ENCODE results near the gene DNAH5. TPM values are rescaled to one million over a fixed set of nuclear protein-coding genes. Genes with fewer than 3 reads are reported as not detected.

The DNAH5 gene
- total and polyA plus RNA-seq, 2 donors (not counting 1 experiment from before 2014, with no cell fraction given) = not detected

DNA sequence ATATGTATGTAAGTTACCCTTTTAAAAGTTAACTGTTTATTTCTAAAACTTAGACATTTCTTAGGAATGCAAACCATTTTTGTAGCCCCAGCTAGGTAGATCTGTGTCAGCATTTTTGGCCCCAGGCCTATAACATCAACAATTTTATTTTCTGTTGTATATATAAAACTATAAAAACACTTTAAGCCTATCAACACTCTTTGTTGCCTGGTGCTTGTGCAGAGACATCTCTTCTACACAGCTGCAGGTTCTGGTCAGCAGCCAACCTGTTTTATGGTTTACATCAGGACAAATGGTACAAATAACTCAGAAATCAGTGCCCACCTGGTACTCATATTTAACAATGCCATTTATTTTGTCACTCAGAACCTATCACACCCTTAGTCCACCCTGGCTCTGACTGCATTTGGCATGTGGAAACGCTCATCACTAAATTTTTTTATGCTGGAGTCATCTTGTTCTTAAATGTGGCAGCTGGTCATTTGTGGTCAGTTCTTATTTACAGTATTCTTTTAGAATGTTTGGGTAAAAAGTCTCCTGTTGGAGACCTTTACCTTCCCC, 173.4 kb downstream of the DNAH5 start:
- intact Hi-C loops (cut with micrococcal nuclease) = no loop called here
- Mint-ChIP-seq H3K4me1 (no peaks in the 10 kb centered on the region), H3K27me3 (no peaks in the 10 kb centered on the region), H3K4me3 (no peak overlapping the region), H3K27ac (no peak overlapping the region), H3K9me3 (ENCODE audit: insufficient read depth) (peaks cover 2% of the 10 kb centered on the region)
- no peak overlapping the region for H3K27ac ChIP-seq (ENCODE audit: low read length in 2 of 2)
- no peaks in the 10 kb centered on the region for H3K36me3 ChIP-seq (replicated peaks in 1 of 2; ENCODE audit: control extremely low read depth in 1 of 2, control insufficient read depth in 1 of 2, extremely low read depth in 1 of 2, insufficient read depth in 2 of 2, low read length in 1 of 2)
- peaks cover 0 to 3% (median 0%) of the 10 kb centered on the region in 3 donors for H3K9me3 ChIP-seq (ENCODE audit: control extremely low read depth in 1 of 3, control insufficient read depth in 2 of 3, insufficient read depth in 1 of 3, low read length in 2 of 3)
- TF ChIP-seq, protein P1, sequence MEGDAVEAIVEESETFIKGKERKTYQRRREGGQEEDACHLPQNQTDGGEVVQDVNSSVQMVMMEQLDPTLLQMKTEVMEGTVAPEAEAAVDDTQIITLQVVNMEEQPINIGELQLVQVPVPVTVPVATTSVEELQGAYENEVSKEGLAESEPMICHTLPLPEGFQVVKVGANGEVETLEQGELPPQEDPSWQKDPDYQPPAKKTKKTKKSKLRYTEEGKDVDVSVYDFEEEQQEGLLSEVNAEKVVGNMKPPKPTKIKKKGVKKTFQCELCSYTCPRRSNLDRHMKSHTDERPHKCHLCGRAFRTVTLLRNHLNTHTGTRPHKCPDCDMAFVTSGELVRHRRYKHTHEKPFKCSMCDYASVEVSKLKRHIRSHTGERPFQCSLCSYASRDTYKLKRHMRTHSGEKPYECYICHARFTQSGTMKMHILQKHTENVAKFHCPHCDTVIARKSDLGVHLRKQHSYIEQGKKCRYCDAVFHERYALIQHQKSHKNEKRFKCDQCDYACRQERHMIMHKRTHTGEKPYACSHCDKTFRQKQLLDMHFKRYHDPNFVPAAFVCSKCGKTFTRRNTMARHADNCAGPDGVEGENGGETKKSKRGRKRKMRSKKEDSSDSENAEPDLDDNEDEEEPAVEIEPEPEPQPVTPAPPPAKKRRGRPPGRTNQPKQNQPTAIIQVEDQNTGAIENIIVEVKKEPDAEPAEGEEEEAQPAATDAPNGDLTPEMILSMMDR (IDR thresholded peaks at IDR 0.05) = no peak
- no peak for TF ChIP-seq EZH2 (IDR thresholded peaks at IDR 0.05; ENCODE audit: borderline replicate concordance, insufficient read depth, low read depth, low read length, poor library complexity, severe bottlenecking)
- 100% methylated on average over 1 of the region's 1 CpG for WGBS (ENCODE audit: insufficient coverage)
- no peak overlapping the region for H3K4me3 ChIP-seq (ENCODE audit: control extremely low read depth in 1 of 5, extremely low read depth in 1 of 5, insufficient read depth in 1 of 5, low read depth in 2 of 5, low read length in 4 of 5)
- DNase-seq (no peak), ATAC-seq (ENCODE audit: low read depth) (no peak)
- ChIA-PET POLR2A (no interaction called here), CTCF (no interaction called here)
- H3K4me2 ChIP-seq (replicated peaks; ENCODE audit: low read depth, low read length, poor library complexity, severe bottlenecking) = no peak overlapping the region
- H2AFZ ChIP-seq (ENCODE audit: insufficient read depth, low read depth, low read length, poor library complexity, severe bottlenecking) = no peak overlapping the region
- H4K20me1 ChIP-seq (ENCODE audit: control insufficient read depth, insufficient read depth, low read length, poor library complexity, severe bottlenecking) = no peaks in the 10 kb centered on the region
- H3K9ac ChIP-seq (ENCODE audit: low read length) = no peak overlapping the region
- H3K27me3 ChIP-seq (replicated peaks in 1 of 4; ENCODE audit: control extremely low read depth in 1 of 4, control insufficient read depth in 3 of 4, insufficient read depth in 4 of 4, low read length in 3 of 4) = no peaks in the 10 kb centered on the region
- H3K79me2 ChIP-seq (ENCODE audit: control insufficient read depth, insufficient read depth, low read length) = no peaks in the 10 kb centered on the region
- H3K4me1 ChIP-seq (ENCODE audit: control insufficient read depth in 2 of 2, insufficient read depth in 2 of 2, low read length in 2 of 2) = no peaks in the 10 kb centered on the region

DNA sequence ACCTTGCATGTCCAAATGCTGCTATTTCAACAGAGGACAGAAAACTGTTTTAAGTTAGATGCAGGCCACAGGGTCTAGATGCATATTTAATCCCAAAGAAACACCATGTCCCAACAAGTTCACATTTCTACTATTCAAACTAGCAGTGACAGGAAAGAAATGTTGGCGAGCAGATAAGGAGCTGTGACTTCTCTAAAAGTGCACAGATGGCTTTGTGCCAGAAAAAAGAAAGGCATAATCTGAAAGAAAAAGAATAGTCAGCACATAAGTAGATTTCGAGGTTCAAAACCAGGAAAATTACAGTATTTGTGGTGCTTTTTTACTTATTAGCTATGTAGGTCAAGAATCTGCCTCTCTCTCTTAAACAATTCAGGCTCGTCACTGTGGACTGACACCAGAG, 178.3 kb downstream of the DNAH5 start:
- no peak overlapping the region for H3K4me3 Mint-ChIP-seq
- ChIA-PET CTCF (no interaction called here), POLR2A (no interaction called here)
- Histone ChIP-seq H3K4me2 (replicated peaks; ENCODE audit: low read depth, low read length, poor library complexity, severe bottlenecking) (no peak overlapping the region), H2AFZ (ENCODE audit: insufficient read depth, low read depth, low read length, poor library complexity, severe bottlenecking) (no peak overlapping the region), H3K36me3 (replicated peaks in 1 of 2; ENCODE audit: control extremely low read depth in 1 of 2, control insufficient read depth in 1 of 2, extremely low read depth in 1 of 2, insufficient read depth in 2 of 2, low read length in 1 of 2) (no peaks in the 10 kb centered on the region), H3K27me3 (replicated peaks in 1 of 4; ENCODE audit: control extremely low read depth in 1 of 4, control insufficient read depth in 3 of 4, insufficient read depth in 4 of 4, low read length in 3 of 4) (no peaks in the 10 kb centered on the region), H3K4me3 (ENCODE audit: control extremely low read depth in 1 of 5, extremely low read depth in 1 of 5, insufficient read depth in 1 of 5, low read depth in 2 of 5, low read length in 4 of 5) (no peak overlapping the region), H3K79me2 (ENCODE audit: control insufficient read depth, insufficient read depth, low read length) (no peaks in the 10 kb centered on the region), H3K27ac (ENCODE audit: low read length in 2 of 2) (no peak overlapping the region), H3K4me1 (ENCODE audit: control insufficient read depth in 2 of 2, insufficient read depth in 2 of 2, low read length in 2 of 2) (no peaks in the 10 kb centered on the region), H3K9ac (ENCODE audit: low read length) (no peak overlapping the region), H3K9me3 (ENCODE audit: control extremely low read depth in 1 of 3, control insufficient read depth in 2 of 3, insufficient read depth in 1 of 3, low read length in 2 of 3) (peaks cover 0 to 3% (median 0%) of the 10 kb centered on the region in 3 donors), H4K20me1 (ENCODE audit: control insufficient read depth, insufficient read depth, low read length, poor library complexity, severe bottlenecking) (no peaks in the 10 kb centered on the region)
- intact Hi-C loops (cut with micrococcal nuclease) = no loop called here
- DNase-seq = no peak
- no peak overlapping the region for H3K27ac Mint-ChIP-seq
- WGBS (ENCODE audit: insufficient coverage) = no CpG with 5 or more reads among the region's 3 CpGs
- no peaks in the 10 kb centered on the region for H3K27me3 Mint-ChIP-seq
- H3K4me1 Mint-ChIP-seq = no peaks in the 10 kb centered on the region
- ATAC-seq (ENCODE audit: low read depth) = no peak
- TF ChIP-seq, protein P1 (IDR thresholded peaks at IDR 0.05) = no peak
- TF ChIP-seq EZH2 (IDR thresholded peaks at IDR 0.05; ENCODE audit: borderline replicate concordance, insufficient read depth, low read depth, low read length, poor library complexity, severe bottlenecking) = no peak
- H3K9me3 Mint-ChIP-seq (ENCODE audit: insufficient read depth) = peaks cover 2% of the 10 kb centered on the region
